Measurements from ENCODE around the gene GMCL2.

DNA sequence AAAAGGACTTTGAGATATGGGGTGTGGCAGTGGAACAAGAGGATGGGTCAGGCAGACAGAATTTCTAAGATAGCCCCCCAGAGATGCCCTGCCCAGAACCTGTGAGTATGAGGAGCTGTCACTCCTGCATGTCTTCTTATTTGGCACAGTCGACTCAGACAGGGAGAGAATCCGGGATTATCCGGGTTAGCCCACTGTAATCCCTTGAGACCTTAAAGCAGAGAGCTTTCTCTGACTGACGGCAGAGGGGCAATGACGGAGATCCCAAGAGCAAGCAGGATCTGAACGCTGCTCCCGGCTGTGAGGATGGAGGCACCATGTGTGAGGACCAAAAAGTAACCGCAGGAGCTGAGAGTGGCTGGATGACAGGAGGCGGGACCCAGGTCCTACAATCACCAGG is 24.7 kb downstream of the GMCL2 start:
- TF ChIP-seq, protein P1, sequence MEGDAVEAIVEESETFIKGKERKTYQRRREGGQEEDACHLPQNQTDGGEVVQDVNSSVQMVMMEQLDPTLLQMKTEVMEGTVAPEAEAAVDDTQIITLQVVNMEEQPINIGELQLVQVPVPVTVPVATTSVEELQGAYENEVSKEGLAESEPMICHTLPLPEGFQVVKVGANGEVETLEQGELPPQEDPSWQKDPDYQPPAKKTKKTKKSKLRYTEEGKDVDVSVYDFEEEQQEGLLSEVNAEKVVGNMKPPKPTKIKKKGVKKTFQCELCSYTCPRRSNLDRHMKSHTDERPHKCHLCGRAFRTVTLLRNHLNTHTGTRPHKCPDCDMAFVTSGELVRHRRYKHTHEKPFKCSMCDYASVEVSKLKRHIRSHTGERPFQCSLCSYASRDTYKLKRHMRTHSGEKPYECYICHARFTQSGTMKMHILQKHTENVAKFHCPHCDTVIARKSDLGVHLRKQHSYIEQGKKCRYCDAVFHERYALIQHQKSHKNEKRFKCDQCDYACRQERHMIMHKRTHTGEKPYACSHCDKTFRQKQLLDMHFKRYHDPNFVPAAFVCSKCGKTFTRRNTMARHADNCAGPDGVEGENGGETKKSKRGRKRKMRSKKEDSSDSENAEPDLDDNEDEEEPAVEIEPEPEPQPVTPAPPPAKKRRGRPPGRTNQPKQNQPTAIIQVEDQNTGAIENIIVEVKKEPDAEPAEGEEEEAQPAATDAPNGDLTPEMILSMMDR (IDR thresholded peaks at IDR 0.05; ENCODE audit: low read depth, low read length): no peak
- TF ChIP-seq POLR2A (IDR thresholded peaks at IDR 0.05; ENCODE audit: extremely low read depth, insufficient read length): no peak
- TF ChIP-seq, protein P2, sequence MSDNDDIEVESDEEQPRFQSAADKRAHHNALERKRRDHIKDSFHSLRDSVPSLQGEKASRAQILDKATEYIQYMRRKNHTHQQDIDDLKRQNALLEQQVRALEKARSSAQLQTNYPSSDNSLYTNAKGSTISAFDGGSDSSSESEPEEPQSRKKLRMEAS (IDR thresholded peaks at IDR 0.05; ENCODE audit: low read depth, low read length): no peak
